ENCODE measurements around the gene RFX7.
"Not testable (repeated sequence)": the region's sequence is repeated elsewhere in the genome, so short reads cannot be mapped to it uniquely, and the experiment has no call there.

The RFX7 gene

DNA sequence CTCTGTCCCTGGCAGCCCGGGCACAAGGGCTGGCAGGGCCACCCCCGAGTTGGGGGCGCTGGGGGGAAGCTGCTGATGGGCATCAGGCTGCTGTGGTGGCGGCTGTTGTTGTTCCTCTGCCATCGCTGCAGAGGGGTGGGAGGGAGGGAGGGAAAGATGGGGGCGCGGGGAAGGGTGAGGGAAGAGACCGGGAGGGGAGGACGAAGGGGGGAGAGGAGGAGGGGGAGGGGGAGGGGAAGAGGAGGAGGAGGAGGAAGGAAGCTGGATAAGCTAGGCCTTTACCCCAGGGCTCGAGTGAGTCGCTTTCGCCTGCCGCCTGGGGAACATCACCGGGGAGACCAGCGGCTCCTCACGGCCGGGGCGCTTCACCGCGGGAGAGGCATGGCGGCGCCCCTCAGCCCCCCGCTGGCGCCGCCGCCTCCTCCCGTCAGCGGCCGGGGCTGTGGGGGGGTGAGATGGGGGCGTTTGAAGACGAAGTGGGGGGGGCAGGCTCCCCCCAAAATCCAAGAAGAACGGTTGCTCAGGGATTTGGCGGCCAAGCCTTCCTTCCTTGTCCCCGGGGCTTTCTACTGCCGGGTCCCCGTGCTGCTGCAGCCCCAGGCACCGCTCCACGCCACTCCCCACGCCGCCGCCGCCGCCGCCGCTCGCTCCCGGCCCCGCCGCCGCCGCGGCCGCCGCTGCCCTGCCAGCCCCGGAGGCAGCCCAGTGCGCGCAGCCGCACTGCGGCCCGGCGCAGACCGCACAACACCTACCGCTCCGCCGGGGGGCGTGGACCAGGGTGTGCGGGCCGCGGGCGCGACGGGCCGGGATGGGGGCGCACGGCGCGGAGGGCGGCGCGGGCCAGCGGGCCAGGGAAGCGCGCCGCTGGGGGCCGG is at the start of gene RFX7:
Gene RFX7, minus strand, starts transcription at position 717 of the 875 bp plus-strand sequence. Its CDS starts 594 bp downstream, at position 123.
- peak; percentile 87 for DNase-seq

DNA sequence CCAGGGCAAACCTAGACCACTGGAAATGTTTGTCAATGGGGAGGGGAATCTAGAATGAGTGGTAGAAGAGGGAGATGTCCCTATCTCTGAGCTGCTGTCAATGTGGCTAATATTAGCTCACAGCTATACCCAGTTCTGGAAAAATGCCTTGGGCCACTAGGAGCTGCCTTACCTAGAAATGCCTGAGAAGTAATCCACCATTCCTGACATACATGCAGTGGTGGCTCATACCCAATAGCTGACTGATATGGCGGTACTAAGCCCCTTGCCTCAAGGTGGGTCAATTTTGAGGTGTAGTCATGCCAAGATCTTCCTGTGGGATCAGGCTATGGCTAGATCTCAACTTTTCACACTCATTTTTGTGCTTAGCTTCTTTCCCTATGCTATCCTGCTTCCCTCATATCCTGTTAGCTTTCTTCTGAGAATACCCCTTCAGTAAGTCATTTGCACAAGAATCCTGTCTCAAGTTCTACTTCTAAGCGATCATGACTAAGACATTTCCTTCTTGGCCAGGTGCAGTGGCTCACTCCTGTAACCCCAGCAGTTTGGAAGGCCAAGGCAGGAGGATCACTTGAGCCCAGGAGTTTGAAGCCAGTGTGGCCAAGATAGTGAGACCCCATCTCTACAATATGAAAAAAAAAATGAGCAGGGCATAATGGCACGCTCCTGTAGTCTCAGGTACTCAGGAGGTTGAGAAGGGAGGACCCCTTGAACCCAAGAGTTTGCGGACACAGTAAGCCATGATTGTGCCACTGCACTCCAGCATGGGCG is 49.1 kb upstream of the RFX7 start:
- DNase-seq: no peak

GRCh38 chr15:56291741-56292140 is 48.1 kb upstream of the RFX7 start:
- no peak for DNase-seq

DNA sequence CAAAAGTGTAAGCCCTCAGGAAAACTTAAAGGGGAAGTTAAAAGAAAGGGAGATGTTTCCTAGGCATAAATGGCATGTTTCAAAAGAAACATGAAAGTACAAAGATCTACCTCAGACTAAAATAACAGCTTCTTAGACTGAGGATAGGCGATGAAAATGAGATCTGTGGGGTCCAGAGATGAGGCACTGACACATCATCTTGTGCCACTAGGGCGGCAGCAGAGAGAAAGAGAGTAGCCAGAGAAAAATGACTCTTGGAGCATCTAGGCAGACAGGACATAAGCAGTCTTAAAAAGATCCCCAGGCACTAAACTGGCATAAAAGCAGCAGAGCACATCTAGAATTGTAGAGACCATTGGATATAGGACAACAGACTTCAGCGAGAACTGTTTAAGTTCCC is 42.5 kb upstream of the RFX7 start:
- peak; percentile 34 for DNase-seq

GRCh38 chr15:56281145-56281544 is 37.5 kb upstream of the RFX7 start:
- DNase-seq: no peak

DNA sequence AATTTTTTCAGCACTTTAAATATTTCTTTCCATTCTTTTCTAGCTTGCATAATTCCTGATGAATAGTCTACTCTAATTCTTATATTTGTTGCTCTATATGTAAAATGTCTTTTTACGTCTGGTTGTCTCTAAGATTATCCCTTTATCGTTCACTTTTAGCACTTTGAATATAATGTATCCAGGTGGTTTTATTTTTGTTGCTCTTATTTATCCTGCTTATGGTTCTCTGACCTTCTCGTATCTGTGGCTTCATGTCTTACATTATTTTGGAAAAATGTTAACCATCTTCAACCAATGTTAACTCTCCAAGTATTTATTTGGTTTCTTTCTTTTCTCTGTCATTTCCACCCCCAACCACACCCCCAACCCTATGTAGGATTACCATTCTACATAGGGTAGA is 30.0 kb upstream of the RFX7 start:
- no peak for DNase-seq

GRCh38 chr15:56272454-56272853 is 28.8 kb upstream of the RFX7 start:
- no peak for DNase-seq

GRCh38 chr15:56266465-56266864 is 22.8 kb upstream of the RFX7 start:
- DNase-seq: not testable (repeated sequence)

GRCh38 chr15:56261854-56262509 is 18.3 kb upstream of the RFX7 start:
- DNase-seq: peak; percentile 33

DNA sequence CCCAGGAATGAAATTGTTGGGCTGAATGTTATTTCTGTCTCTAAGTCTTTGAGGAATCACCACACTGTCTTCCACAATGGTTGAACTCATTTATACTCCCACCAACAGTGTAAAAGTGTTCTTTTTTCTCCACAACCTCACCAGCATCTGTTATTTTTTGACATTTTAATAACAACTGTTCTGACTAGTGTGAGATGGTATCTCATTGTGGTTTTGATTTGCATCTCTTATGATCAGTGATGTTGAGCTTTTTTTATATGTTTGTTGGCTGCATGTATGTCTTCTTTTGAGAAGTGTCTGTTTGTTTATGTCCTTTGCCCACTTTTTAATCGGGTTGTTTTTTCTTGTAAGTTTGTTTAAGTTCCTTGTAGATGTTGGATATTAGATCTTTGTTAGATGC is 13.6 kb upstream of the RFX7 start:
- DNase-seq: not testable (repeated sequence)

DNA sequence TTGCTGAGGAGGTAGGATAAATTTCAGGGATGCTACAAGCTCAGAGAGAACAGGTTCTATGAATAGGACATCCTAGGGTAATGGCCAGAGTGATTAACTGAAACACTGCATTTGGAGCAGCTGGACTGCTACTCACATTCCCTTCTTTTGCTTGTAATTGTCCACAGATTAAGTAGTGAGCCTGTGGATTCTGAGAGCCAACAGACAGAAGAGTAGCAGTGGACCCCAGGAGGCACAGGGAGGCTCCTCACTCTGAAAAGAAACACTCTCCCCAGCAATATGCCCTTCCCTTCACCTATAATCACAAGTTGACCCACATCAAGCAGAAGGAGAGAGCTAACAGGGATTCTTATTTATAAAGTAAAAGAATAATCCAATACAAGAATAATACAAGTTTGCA is 10.6 kb upstream of the RFX7 start:
- no peak for DNase-seq

- DNase-seq: no peak
Measured at GRCh38 chr15:56252386-56252785, 8.7 kb upstream of the RFX7 start.

GRCh38 chr15:56251315-56252095 is 7.8 kb upstream of the RFX7 start:
- DNase-seq: no peak

DNA sequence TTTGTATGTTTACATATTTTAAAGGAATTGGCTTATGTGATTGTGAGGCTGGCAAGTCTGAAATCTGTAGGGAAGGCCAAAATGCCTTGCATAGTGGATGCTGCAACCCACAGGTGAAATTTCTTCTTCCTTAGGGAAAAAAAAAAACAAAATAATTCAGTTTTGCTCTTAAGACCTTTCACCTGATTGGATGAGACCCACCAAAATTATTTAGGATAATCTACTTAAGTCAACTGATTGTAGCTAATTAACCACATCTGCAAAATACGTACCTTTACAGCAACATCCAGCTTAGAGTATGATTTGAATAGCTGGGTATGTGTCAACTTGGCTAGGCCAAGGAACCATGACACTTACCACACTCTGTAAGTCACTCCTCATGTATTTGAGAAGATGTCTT is 6.9 kb upstream of the RFX7 start:
- no peak for DNase-seq

DNA sequence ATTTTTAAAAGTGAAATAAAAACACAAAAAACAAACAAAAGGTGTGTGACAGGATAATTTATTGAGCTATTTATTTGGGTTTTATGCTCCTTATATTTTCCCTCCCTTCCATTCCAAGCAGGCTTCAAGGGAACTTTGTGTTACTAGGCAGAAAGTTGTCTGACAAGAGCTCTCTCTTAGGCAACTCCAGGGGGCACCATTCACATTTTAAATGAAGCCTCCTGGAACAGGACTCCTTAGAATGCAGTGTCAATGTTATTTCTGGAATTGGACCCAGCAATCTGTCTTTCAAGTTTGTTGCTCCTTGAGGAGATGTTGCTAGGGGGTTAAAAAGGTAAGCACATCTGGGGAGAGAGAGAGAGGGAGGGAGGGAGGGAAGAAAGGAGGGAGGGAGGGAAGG is 5.4 kb upstream of the RFX7 start:
- peak; percentile 54 for DNase-seq

DNA sequence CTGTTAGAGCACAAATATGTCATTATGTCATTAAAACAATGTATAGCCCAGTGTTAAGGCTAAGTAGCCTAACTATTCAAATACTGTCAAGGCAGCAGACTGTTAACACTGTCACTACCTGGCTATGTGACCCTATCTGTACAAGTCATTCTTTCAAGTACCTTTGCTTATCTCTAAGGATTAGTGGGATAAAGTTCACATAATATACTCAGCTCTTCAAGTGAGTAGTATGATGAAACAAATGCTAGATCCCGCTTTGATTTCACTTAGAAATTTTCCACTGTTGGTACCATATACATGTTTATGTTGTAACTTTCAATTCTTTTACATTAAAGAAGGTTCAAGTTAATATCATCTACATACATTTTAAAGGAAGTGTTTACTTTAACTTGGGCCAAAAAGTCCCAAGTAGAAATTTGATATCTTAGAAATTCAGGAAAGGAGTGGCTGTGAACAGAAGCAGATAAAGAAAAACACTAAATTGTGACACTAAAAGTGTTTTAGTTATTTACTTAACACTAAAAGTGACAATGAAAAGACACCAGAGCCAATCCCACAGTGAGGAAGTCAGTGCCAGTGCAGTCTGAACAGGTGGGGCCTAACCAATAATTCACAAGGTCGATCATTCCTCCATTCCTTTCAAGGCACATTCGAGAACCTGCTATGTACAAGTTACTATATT is 4.8 kb upstream of the RFX7 start:
- DNase-seq: no peak

DNA sequence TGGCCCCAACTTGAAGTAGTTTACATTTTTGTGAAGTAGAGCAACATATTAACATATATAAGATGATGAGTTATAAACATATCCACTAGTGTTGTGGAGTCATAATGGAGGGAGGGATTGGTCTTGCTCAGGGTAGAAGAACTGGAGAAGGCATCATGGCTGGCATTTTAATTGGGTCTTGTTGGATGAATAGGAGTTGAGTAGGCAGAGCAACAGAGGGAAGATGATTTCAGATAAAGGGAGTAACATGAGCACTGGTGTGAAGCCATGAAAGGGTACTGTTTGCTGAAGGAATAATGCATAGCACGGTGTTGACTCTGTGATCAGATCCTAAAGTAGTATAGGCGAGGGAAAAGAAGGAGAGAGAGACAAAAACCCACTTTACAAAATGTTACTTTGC is 3.6 kb upstream of the RFX7 start:
- DNase-seq: no peak

GRCh38 chr15:56245871-56246814 is 2.5 kb upstream of the RFX7 start:
- peak; percentile 93 for DNase-seq

GRCh38 chr15:56244811-56245576 is 1.3 kb upstream of the RFX7 start:
- peak; percentile 62 for DNase-seq
